Measurements from ENCODE around the gene PCSK5.
A peak's percentile ranks its signal among the peaks of the same experiment; 100 is the strongest.
"Not testable (repeated sequence)": the region's sequence is repeated elsewhere in the genome, so short reads cannot be mapped to it uniquely, and the experiment has no call there.

PCSK5 gene

GRCh38 chr9:76359365-76359764, 468.9 kb downstream of the PCSK5 start:
- DNase-seq (ENCODE audit: low spot score) = no peak

- DNase-seq (ENCODE audit: low spot score) = no peak
Observed at GRCh38 chr9:76359766-76360165, 469.3 kb downstream of the PCSK5 start.

- DNase-seq (ENCODE audit: low spot score) = not testable (repeated sequence)
Observed at GRCh38 chr9:76362332-76363031, 472.0 kb downstream of the PCSK5 start.

GRCh38 chr9:76363032-76363395, 472.5 kb downstream of the PCSK5 start:
- no peak for DNase-seq (ENCODE audit: low spot score)

- no peak for DNase-seq (ENCODE audit: low spot score)
Observed at GRCh38 chr9:76365028-76365427, 474.6 kb downstream of the PCSK5 start.

GRCh38 chr9:76366275-76366674, 475.8 kb downstream of the PCSK5 start:
- DNase-seq (ENCODE audit: low spot score) = no peak

- no peak for DNase-seq (ENCODE audit: low spot score)
Observed at GRCh38 chr9:76369583-76369982, 479.1 kb downstream of the PCSK5 start.

- no peak for DNase-seq (ENCODE audit: low spot score)
Observed at GRCh38 chr9:76370396-76371023, 480.0 kb downstream of the PCSK5 start.

- no peak for DNase-seq (ENCODE audit: low spot score)
Observed at GRCh38 chr9:76371901-76372300, 481.4 kb downstream of the PCSK5 start.

GRCh38 chr9:76372336-76372735, 481.9 kb downstream of the PCSK5 start:
- no peak for DNase-seq (ENCODE audit: low spot score)

GRCh38 chr9:76373173-76373783, 482.8 kb downstream of the PCSK5 start:
- DNase-seq (ENCODE audit: low spot score) = no peak

- DNase-seq (ENCODE audit: low spot score) = no peak
Observed at GRCh38 chr9:76373784-76374474, 483.5 kb downstream of the PCSK5 start.

GRCh38 chr9:76374783-76375559, 484.5 kb downstream of the PCSK5 start:
- DNase-seq (ENCODE audit: low spot score) = peak; percentile 18

GRCh38 chr9:76377791-76378190, 487.3 kb downstream of the PCSK5 start:
- DNase-seq (ENCODE audit: low spot score) = no peak

GRCh38 chr9:76378367-76379073, 488.0 kb downstream of the PCSK5 start:
- DNase-seq (ENCODE audit: low spot score) = no peak

- DNase-seq (ENCODE audit: low spot score) = no peak
Observed at GRCh38 chr9:76379494-76379893, 489.0 kb downstream of the PCSK5 start.

GRCh38 chr9:76390656-76391055, 500.2 kb downstream of the PCSK5 start:
- no peak for DNase-seq (ENCODE audit: low spot score)

GRCh38 chr9:76394195-76394959, 503.9 kb downstream of the PCSK5 start, which contains the start of gene RFK:
TSS of gene RFK (minus strand) at chr9:76394426. CDS start at chr9:76394171, 255 bp downstream.
- peak; percentile 91 for DNase-seq (ENCODE audit: low spot score)

GRCh38 chr9:76394960-76395252, 504.4 kb downstream of the PCSK5 start:
- DNase-seq (ENCODE audit: low spot score) = peak; percentile 72

- no peak for DNase-seq (ENCODE audit: low spot score)
Observed at GRCh38 chr9:76395381-76395780, 504.9 kb downstream of the PCSK5 start.

- DNase-seq (ENCODE audit: low spot score) = no peak
Observed at GRCh38 chr9:76396144-76396543, 505.7 kb downstream of the PCSK5 start.

Measured in RKO (cell line).